Measurements from ENCODE around the gene CLNK. TPM values are rescaled to one million over a fixed set of nuclear protein-coding genes. Genes with fewer than 3 reads are reported as not detected.

The CLNK gene
- 1 to 10 TPM in 2 of 5 donors, not detected in 3; 1.3 to 2.7 TPM for total RNA-seq
- polyA plus RNA-seq = under 1 TPM in 2 of 3 donors, not detected in 1; 0.08 to 0.15 TPM
- long read RNA-seq, donor 1 = 0 reads
- long read RNA-seq, donor 2 = 0 reads
- long read RNA-seq, donor 3 = 0 reads
- long read RNA-seq, donor 4 = 0 reads
- long read RNA-seq, donor 5 = 0 reads
- long read RNA-seq, donor 6 = 0 reads
- long read RNA-seq, donor 7 = 0 reads
- long read RNA-seq, donor 8 = 0 reads
- long read RNA-seq, donor 9 = 0 reads
- long read RNA-seq, donor 10 = 0 reads

GRCh38 chr4:10684631-10685030 is at the start of gene CLNK:
Gene CLNK, minus strand, starts transcription at chr4:10684768. Its CDS starts 16,899 bp downstream, at chr4:10667869.
- Histone ChIP-seq H3K9me3 (no peaks in the 10 kb centered on the region), H3K4me3 (no peak within 1 kb of the TSS), H3K36me3 (no peaks in the 10 kb centered on the region), H3K27ac (no peak within 1 kb of the TSS), H3K27me3 (no peaks in the 10 kb centered on the region), H3K4me1 (no peaks in the 10 kb centered on the region)
- WGBS, 5 donors = 69 to 77% (median 74%) methylated on average over 8 of the region's 8 CpGs
- no peak for DNase-seq
- TF ChIP-seq EP300 (IDR thresholded peaks at IDR 0.05) (no peak), POLR2A (IDR thresholded peaks at IDR 0.05) (no peak), CTCF (IDR thresholded peaks at IDR 0.05) (no peak), POLR2AphosphoS5 (IDR thresholded peaks at IDR 0.05) (no peak)
- intact Hi-C loops (cut with DNase I; ENCODE audit: low total_unique reads) = no loop called here

GRCh38 chr4:10733481-10734062 is 49.0 kb upstream of the CLNK start:
- TF ChIP-seq CTCF (IDR thresholded peaks at IDR 0.05) (no peak), POLR2A (IDR thresholded peaks at IDR 0.05) (no peak), POLR2AphosphoS5 (IDR thresholded peaks at IDR 0.05) (no peak), EP300 (IDR thresholded peaks at IDR 0.05) (no peak)
- no peak overlapping the region for H3K4me3 ChIP-seq
- no peaks in the 10 kb centered on the region for H3K36me3 ChIP-seq
- no peaks in the 10 kb centered on the region for H3K4me1 ChIP-seq
- no peak for DNase-seq
- H3K27ac ChIP-seq = no peak overlapping the region
- intact Hi-C loops (cut with DNase I; ENCODE audit: low total_unique reads) = no loop called here
- no peaks in the 10 kb centered on the region for H3K27me3 ChIP-seq
- H3K9me3 ChIP-seq = no peaks in the 10 kb centered on the region
- 35 to 74% (median 45%) methylated on average over 1 of the region's 1 CpG for WGBS, 5 donors

- 65 to 75% (median 67%) methylated on average over 5 of the region's 5 CpGs for WGBS, 5 donors
- intact Hi-C loops (cut with DNase I; ENCODE audit: low total_unique reads) = no loop called here
- no peak for TF ChIP-seq EP300 (IDR thresholded peaks at IDR 0.05)
- no peak for TF ChIP-seq POLR2A (IDR thresholded peaks at IDR 0.05)
- no peak for TF ChIP-seq CTCF (IDR thresholded peaks at IDR 0.05)
- no peak for TF ChIP-seq POLR2AphosphoS5 (IDR thresholded peaks at IDR 0.05)
- H3K27me3 ChIP-seq = no peaks in the 10 kb centered on the region
- H3K4me1 ChIP-seq = no peaks in the 10 kb centered on the region
- H3K9me3 ChIP-seq = no peaks in the 10 kb centered on the region
- H3K27ac ChIP-seq = no peak overlapping the region
- no peak for DNase-seq
- no peak overlapping the region for H3K4me3 ChIP-seq
- no peaks in the 10 kb centered on the region for H3K36me3 ChIP-seq
These were observed 48.4 kb upstream of the CLNK start for GRCh38 chr4:10732914-10733415.

GRCh38 chr4:10732235-10732913 is 47.8 kb upstream of the CLNK start:
- no peaks in the 10 kb centered on the region for H3K9me3 ChIP-seq
- no peaks in the 10 kb centered on the region for H3K4me1 ChIP-seq
- no peak overlapping the region for H3K27ac ChIP-seq
- TF ChIP-seq EP300 (IDR thresholded peaks at IDR 0.05) (no peak), POLR2AphosphoS5 (IDR thresholded peaks at IDR 0.05) (no peak), CTCF (IDR thresholded peaks at IDR 0.05) (no peak), POLR2A (IDR thresholded peaks at IDR 0.05) (no peak)
- DNase-seq = no peak
- intact Hi-C loops (cut with DNase I; ENCODE audit: low total_unique reads) = no loop called here
- 14 to 37% (median 23%) methylated on average over 3 of the region's 3 CpGs for WGBS, 5 donors
- no peaks in the 10 kb centered on the region for H3K36me3 ChIP-seq
- H3K27me3 ChIP-seq = no peaks in the 10 kb centered on the region
- H3K4me3 ChIP-seq = no peak overlapping the region
